Choroid plexus epithelial cell (primary cell): ENCODE measurements around the gene ARL15.

Experiments used
- DNase-seq: peaks from one replicate; pipeline ENCODE4 v3.0.0-alpha.2; 2010; ENCODE audit warnings: low read depth
- H3K4me3 ChIP-seq: 2 replicates; pipeline ENCODE4 v1.5.1; 2011; ENCODE audit warnings: low read depth, mild to moderate bottlenecking, control low read depth, low read length, moderate library complexity
- CTCF ChIP-seq: conservative IDR thresholded peaks from 2 replicates; pipeline ENCODE4 v1.5.1; 2011; ENCODE audit warnings: low read depth, mild to moderate bottlenecking, control low read depth, inconsistent platforms, low read length, moderate library complexity

The ARL15 gene

GRCh38 chr5:53917095-53917494, 393.3 kb downstream of the ARL15 start:
- H3K4me3 ChIP-seq, result no peak overlapping the region
- peak; percentile 57 for DNase-seq
- peak; percentile 50 for TF ChIP-seq CTCF

GRCh38 chr5:53915120-53915519, 395.3 kb downstream of the ARL15 start:
- no peak for TF ChIP-seq CTCF
- no peak for DNase-seq
- H3K4me3 ChIP-seq, result no peak overlapping the region

GRCh38 chr5:53913941-53914340, 396.4 kb downstream of the ARL15 start:
- DNase-seq, result no peak
- no peak for TF ChIP-seq CTCF
- no peak overlapping the region for H3K4me3 ChIP-seq

- no peak for TF ChIP-seq CTCF
- DNase-seq, result no peak
- H3K4me3 ChIP-seq, result no peak overlapping the region
Measured at GRCh38 chr5:53908757-53909156, 401.6 kb downstream of the ARL15 start.

GRCh38 chr5:53907827-53908226, 402.5 kb downstream of the ARL15 start:
- no peak overlapping the region for H3K4me3 ChIP-seq
- TF ChIP-seq CTCF, result no peak
- DNase-seq, result no peak

GRCh38 chr5:53906736-53907135, 403.6 kb downstream of the ARL15 start:
- no peak for DNase-seq
- no peak for TF ChIP-seq CTCF
- no peak overlapping the region for H3K4me3 ChIP-seq

GRCh38 chr5:53902296-53902907, 408.0 kb downstream of the ARL15 start:
- TF ChIP-seq CTCF, result no peak
- no peak overlapping the region for H3K4me3 ChIP-seq
- DNase-seq, result no peak
